ENCODE measurements around the gene TRIM71. TPM values are rescaled to one million over a fixed set of nuclear protein-coding genes. Genes with fewer than 3 reads are reported as not detected.

Gene TRIM71
- total RNA-seq, 4 donors from 2014 or later = 0.48 TPM; not detected in 3

- Histone ChIP-seq H3K9me3 (no peaks in the 10 kb centered on the region), H3K4me3 (no peak overlapping the region), H3K4me1 (no peaks in the 10 kb centered on the region), H3K27me3 (no peaks in the 10 kb centered on the region), H3K36me3 (no peaks in the 10 kb centered on the region), H3K27ac (no peak overlapping the region)
- intact Hi-C loops (cut with DNase I; ENCODE audit: low total_unique reads) = no loop called here
- no peak for DNase-seq
- TF ChIP-seq POLR2A (IDR thresholded peaks at IDR 0.05) = no peak
- no peak for TF ChIP-seq CTCF (IDR thresholded peaks at IDR 0.05)
These were observed 34.3 kb downstream of the TRIM71 start for GRCh38 chr3:32852146-32852545.

- DNase-seq = no peak
- no peaks in the 10 kb centered on the region for H3K9me3 ChIP-seq
- no peaks in the 10 kb centered on the region for H3K27me3 ChIP-seq
- TF ChIP-seq CTCF (IDR thresholded peaks at IDR 0.05) (no peak), POLR2A (IDR thresholded peaks at IDR 0.05) (no peak)
- H3K27ac ChIP-seq = no peak overlapping the region
- H3K36me3 ChIP-seq = no peaks in the 10 kb centered on the region
- intact Hi-C loops (cut with DNase I; ENCODE audit: low total_unique reads) = no loop called here
- no peak overlapping the region for H3K4me3 ChIP-seq
- H3K4me1 ChIP-seq = no peaks in the 10 kb centered on the region
These were observed 37.7 kb downstream of the TRIM71 start for GRCh38 chr3:32855350-32855953.

- Histone ChIP-seq H3K27ac (no peak overlapping the region), H3K27me3 (no peaks in the 10 kb centered on the region), H3K4me3 (no peak overlapping the region), H3K9me3 (no peaks in the 10 kb centered on the region), H3K4me1 (no peaks in the 10 kb centered on the region), H3K36me3 (no peaks in the 10 kb centered on the region)
- intact Hi-C loops (cut with DNase I; ENCODE audit: low total_unique reads) = no loop called here
- no peak for DNase-seq
- TF ChIP-seq POLR2A (IDR thresholded peaks at IDR 0.05) = no peak
- TF ChIP-seq CTCF (IDR thresholded peaks at IDR 0.05) = no peak
These were observed 38.6 kb downstream of the TRIM71 start for GRCh38 chr3:32856355-32856889.

- H3K27me3 ChIP-seq = no peaks in the 10 kb centered on the region
- H3K4me1 ChIP-seq = no peaks in the 10 kb centered on the region
- intact Hi-C loops (cut with DNase I; ENCODE audit: low total_unique reads) = no loop called here
- no peaks in the 10 kb centered on the region for H3K36me3 ChIP-seq
- TF ChIP-seq POLR2A (IDR thresholded peaks at IDR 0.05) (no peak), CTCF (IDR thresholded peaks at IDR 0.05) (no peak)
- no peak for DNase-seq
- no peak overlapping the region for H3K27ac ChIP-seq
- H3K4me3 ChIP-seq = no peak overlapping the region
- H3K9me3 ChIP-seq = no peaks in the 10 kb centered on the region
These were observed 39.2 kb downstream of the TRIM71 start for GRCh38 chr3:32856901-32857507.

GRCh38 chr3:32857921-32858320 lies 40.1 kb downstream of the TRIM71 start:
- no peak for TF ChIP-seq CTCF (IDR thresholded peaks at IDR 0.05)
- no peak for TF ChIP-seq POLR2A (IDR thresholded peaks at IDR 0.05)
- H3K9me3 ChIP-seq = no peaks in the 10 kb centered on the region
- H3K36me3 ChIP-seq = no peaks in the 10 kb centered on the region
- H3K27ac ChIP-seq = no peak overlapping the region
- intact Hi-C loops (cut with DNase I; ENCODE audit: low total_unique reads) = no loop called here
- DNase-seq = no peak
- no peak overlapping the region for H3K4me3 ChIP-seq
- no peaks in the 10 kb centered on the region for H3K27me3 ChIP-seq
- no peaks in the 10 kb centered on the region for H3K4me1 ChIP-seq
